Activated CD4-positive, alpha-beta T cell treated with anti-CD3 and anti-CD28 coated beads, Interleukin-2, amount 10 ng/mL, durations not matched to agents 24 days and 14 days (primary cell): ENCODE measurements around the gene B3GALT5. TPM values are rescaled to one million over a fixed set of nuclear protein-coding genes. Genes with fewer than 3 reads are reported as not detected.

Experiments used
- DNase-seq: peaks from one replicate; pipeline ENCODE4 v3.0.0; 2022
- H3K27ac Mint-ChIP-seq: one replicate; pipeline ENCODE4 v1.8.0; 2022; ENCODE audit warnings: mild to moderate bottlenecking, mixed read lengths
- H3K27me3 Mint-ChIP-seq: one replicate; pipeline ENCODE4 v1.8.0; 2022; ENCODE audit warnings: mixed read lengths
- H3K36me3 Mint-ChIP-seq: one replicate; pipeline ENCODE4 v1.8.0; 2022; ENCODE audit warnings: low read depth, mild to moderate bottlenecking, mixed read lengths
- H3K4me1 Mint-ChIP-seq: one replicate; pipeline ENCODE4 v1.8.0; 2021; ENCODE audit warnings: mixed read lengths
- H3K4me3 Mint-ChIP-seq: one replicate; pipeline ENCODE4 v1.8.0; 2022; ENCODE audit warnings: mild to moderate bottlenecking, moderate library complexity, mixed read lengths
- H3K9me3 Mint-ChIP-seq: one replicate; pipeline ENCODE4 v1.8.0; 2021; ENCODE audit warnings: mixed read lengths
- intact Hi-C: fragments of 100-400 bp; cut with micrococcal nuclease; formaldehyde crosslinking; loops from one replicate; pipeline ENCODE4 v1.15.1; 2023
- total RNA-seq: library from RNA; stranded (reverse); gene quantifications from 2 replicates; pipeline ENCODE4 v1.2.3, GENCODE V29; 2022

B3GALT5 gene
- total RNA-seq, 1 donor from 2014 or later, result not detected

DNA sequence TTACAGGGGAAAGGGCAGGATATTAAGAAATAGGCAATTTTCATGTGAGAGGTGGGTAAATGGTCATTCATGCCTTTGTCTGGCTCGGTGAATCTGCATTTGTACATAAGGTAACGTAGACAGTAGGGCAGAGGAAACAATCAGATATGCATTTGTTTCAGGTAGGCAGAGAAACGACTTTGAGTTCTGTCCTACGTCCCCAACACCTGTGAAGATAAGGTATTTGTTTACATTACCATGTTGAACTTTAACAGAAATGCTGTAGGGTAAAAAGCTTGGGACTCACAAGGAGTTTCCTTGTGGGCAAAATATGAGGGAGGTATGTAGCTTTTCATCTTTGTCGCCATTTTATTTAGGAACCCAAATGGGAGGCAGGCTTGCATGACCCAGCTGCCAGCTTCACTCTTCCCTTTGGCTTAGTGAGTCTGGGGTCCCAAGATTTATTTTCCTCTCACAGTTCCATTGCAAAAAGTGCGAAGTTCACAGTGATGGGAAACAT, 31.4 kb downstream of the B3GALT5 start:
- intact Hi-C loops, result no loop called here
- H3K4me1 Mint-ChIP-seq, result no peaks in the 10 kb centered on the region
- H3K36me3 Mint-ChIP-seq, result no peaks in the 10 kb centered on the region
- peaks cover 4% of the 10 kb centered on the region for H3K9me3 Mint-ChIP-seq
- no peak for DNase-seq
- no peak overlapping the region for H3K4me3 Mint-ChIP-seq
- no peaks in the 10 kb centered on the region for H3K27me3 Mint-ChIP-seq
- H3K27ac Mint-ChIP-seq, result no peak overlapping the region

DNA sequence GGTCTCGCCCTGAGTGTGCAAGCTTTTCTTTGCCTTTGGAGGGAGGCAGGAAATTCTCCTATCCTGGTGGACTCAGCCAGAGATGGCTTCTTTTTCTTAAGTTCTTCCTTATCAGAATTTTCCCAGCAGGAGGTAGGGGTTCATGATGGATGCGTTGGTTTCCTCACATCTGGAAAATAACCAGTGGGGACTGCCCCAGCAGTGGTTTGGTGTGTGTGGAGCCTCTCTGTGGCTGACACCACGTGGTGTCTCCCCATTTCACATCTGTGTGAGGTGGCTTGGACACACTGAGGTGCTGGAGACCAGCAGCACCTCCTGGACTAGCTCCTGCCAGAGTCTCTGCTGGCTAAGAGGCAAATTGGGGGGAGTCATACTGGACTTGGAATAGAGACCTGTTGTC, 32.6 kb downstream of the B3GALT5 start:
- H3K9me3 Mint-ChIP-seq, result peaks cover 4% of the 10 kb centered on the region
- no peaks in the 10 kb centered on the region for H3K36me3 Mint-ChIP-seq
- no peaks in the 10 kb centered on the region for H3K4me1 Mint-ChIP-seq
- H3K27me3 Mint-ChIP-seq, result no peaks in the 10 kb centered on the region
- DNase-seq, result no peak
- H3K4me3 Mint-ChIP-seq, result no peak overlapping the region
- intact Hi-C loops, result no loop called here
- no peak overlapping the region for H3K27ac Mint-ChIP-seq

DNA sequence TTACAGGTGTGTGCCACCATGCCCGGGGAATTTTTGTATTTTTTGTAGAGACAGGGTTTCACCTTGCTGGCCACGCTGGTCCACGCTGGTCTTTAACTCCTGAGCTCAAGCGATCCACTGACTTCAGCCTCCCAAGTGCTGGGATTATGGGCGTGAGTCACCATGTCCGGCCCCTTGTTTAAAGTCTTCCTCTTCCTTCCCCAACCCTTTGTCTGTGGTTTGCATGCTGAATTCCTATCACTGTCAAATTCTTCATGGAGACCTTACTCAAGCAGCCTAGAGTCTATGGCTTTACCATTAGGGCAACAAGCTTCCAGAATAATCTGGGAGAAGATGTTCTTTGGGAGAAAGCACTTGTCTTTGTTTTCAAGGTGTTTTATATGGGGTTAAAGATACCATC, 34.7 kb downstream of the B3GALT5 start:
- Mint-ChIP-seq H3K27me3 (no peaks in the 10 kb centered on the region), H3K27ac (no peak overlapping the region), H3K36me3 (no peaks in the 10 kb centered on the region), H3K9me3 (peaks cover 4% of the 10 kb centered on the region), H3K4me1 (no peaks in the 10 kb centered on the region), H3K4me3 (no peak overlapping the region)
- DNase-seq, result no peak
- intact Hi-C loops, result no loop called here

DNA sequence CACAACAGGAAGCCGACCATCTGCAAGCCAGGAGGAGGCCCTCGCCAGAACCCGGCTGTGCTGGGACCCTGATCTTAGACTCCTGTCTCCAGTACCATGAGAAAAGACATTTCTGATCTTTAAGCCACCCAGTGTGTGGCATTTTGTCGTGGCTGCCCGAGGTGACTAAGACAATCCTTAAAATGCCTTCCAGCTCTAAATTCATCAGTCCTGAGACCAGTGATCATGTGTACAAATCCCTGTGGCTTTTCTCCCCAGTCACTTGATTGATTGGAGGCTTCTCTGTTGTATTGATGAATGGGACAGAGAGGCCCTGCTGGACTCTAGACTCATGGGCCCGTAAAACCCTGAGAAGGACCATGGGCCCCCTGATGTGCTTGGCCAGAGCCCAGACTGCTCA, 36.1 kb downstream of the B3GALT5 start:
- no peaks in the 10 kb centered on the region for H3K36me3 Mint-ChIP-seq
- intact Hi-C loops, result no loop called here

DNA sequence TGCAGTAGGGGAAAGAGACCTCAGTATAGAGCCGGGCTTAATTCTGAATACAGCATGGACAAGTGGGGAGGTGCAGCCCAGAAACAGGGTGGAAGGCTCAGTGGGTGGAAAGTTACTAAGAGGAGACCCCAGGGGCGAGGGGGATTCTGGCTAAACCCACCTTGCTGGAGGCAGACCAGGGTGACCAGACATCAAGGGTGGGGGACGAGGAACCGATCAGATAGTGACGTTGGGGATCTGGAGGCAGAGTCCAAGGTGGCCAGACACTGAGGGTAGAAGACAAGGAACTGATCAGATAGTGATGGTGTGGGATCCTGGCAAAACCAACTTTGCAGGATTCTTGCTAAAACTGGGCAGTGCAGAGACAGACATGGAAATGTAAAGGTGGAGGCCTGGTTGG, 36.8 kb downstream of the B3GALT5 start:
- H3K9me3 Mint-ChIP-seq, result peaks cover 4% of the 10 kb centered on the region
- H3K36me3 Mint-ChIP-seq, result no peaks in the 10 kb centered on the region
- no peaks in the 10 kb centered on the region for H3K4me1 Mint-ChIP-seq
- no peak overlapping the region for H3K4me3 Mint-ChIP-seq
- DNase-seq, result no peak
- no peak overlapping the region for H3K27ac Mint-ChIP-seq
- intact Hi-C loops, result no loop called here
- H3K27me3 Mint-ChIP-seq, result no peaks in the 10 kb centered on the region

More for the DNA sequence above, 36.1 kb downstream of the B3GALT5 start:
- no peak overlapping the region for H3K27ac Mint-ChIP-seq
- no peaks in the 10 kb centered on the region for H3K27me3 Mint-ChIP-seq
- H3K9me3 Mint-ChIP-seq, result peaks cover 4% of the 10 kb centered on the region
- H3K4me3 Mint-ChIP-seq, result no peak overlapping the region
- no peaks in the 10 kb centered on the region for H3K4me1 Mint-ChIP-seq
- no peak for DNase-seq

DNA sequence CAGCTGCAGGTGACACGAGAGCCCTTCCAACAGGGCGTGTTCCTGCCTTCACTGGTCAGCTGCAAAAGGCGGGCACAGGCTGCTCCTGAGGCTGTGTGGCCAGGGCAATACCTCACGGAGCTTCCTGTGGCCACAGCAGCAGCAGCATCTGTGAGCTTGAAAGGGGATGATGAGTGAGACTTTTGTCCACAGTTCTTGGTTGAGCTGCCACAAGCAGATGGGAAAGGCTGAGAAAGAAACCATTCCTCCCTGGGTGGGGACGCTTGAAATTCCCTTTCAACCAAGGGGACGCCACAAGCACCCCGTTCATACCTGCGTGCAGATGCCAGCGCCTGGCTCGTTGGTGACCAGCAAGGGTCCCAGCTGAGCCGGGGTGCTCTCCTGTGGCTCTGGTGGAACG, 37.6 kb downstream of the B3GALT5 start:
- Mint-ChIP-seq H3K4me3 (no peak overlapping the region), H3K27ac (no peak overlapping the region), H3K9me3 (peaks cover 4% of the 10 kb centered on the region), H3K36me3 (no peaks in the 10 kb centered on the region), H3K27me3 (no peaks in the 10 kb centered on the region), H3K4me1 (no peaks in the 10 kb centered on the region)
- DNase-seq, result no peak
- intact Hi-C loops, result no loop called here

DNA sequence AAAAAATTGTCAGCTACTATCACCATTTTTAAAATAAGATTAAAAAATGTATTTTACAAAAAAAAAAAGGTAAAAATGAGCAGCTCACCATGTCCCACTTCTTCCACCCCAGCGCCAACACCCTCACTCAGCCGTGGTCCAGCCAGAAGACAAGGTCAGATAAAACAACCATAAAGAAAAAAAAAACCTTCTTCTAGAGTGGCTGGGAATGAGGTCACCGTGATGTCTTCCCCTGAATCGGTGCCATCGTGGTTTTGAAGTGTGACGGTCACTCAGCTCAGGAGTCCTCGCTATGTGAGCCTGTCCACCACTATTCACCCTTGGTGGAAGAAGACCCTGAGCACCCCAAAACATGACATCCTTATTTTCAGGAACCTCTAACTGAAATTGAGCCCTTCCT, 38.1 kb downstream of the B3GALT5 start:
- H3K4me1 Mint-ChIP-seq, result no peaks in the 10 kb centered on the region
- intact Hi-C loops, result no loop called here
- no peaks in the 10 kb centered on the region for H3K27me3 Mint-ChIP-seq
- peaks cover 4% of the 10 kb centered on the region for H3K9me3 Mint-ChIP-seq
- no peak overlapping the region for H3K27ac Mint-ChIP-seq
- DNase-seq, result no peak
- H3K36me3 Mint-ChIP-seq, result no peaks in the 10 kb centered on the region
- H3K4me3 Mint-ChIP-seq, result no peak overlapping the region

DNA sequence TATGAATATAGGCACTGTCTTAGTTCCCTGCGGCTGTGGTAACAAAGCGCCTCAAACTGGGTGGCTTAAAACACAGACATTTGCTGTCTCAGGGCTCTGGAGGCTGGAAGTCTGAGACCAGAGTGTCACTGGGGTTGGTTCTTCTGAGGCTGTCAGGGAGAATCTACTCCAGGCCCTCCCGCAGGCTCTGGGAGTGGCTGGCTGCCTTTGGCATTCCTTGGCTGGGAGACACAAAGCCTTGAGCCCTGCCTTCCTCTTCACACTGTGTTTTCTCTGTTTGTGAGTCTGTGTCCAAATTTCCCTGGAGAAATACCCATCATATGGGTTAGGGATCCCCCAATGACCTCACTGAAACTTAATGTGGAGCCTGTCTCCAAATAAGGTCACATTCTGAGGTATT, 38.5 kb downstream of the B3GALT5 start:
- Mint-ChIP-seq H3K9me3 (peaks cover 4% of the 10 kb centered on the region), H3K4me3 (no peak overlapping the region), H3K36me3 (no peaks in the 10 kb centered on the region), H3K27ac (no peak overlapping the region), H3K4me1 (no peaks in the 10 kb centered on the region), H3K27me3 (no peaks in the 10 kb centered on the region)
- intact Hi-C loops, result no loop called here
- DNase-seq, result no peak

DNA sequence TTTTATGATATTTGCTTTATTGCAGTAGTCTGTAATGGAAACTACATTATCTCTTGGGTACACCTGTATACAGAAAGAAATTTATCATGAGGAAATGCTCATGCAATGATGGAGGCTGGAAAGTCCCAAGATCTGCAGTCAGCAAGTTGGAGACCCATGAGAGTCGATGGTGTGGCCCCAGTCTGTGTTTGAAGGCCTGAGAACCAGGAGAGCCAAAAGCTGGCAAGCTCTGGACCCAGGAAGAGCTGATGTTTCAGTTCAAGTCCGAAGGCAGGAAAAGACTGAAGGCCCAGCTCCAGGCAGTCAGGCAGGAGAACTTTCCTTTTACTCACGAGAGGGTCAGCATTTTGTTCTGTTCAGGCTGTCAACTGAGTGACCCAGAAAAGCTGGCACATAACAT, 42.2 kb downstream of the B3GALT5 start:
- peaks cover 4% of the 10 kb centered on the region for H3K27me3 Mint-ChIP-seq
- no peak for DNase-seq
- H3K4me3 Mint-ChIP-seq, result no peak overlapping the region
- H3K36me3 Mint-ChIP-seq, result no peaks in the 10 kb centered on the region
- intact Hi-C loops, result no loop called here
- no peak overlapping the region for H3K27ac Mint-ChIP-seq
- no peaks in the 10 kb centered on the region for H3K4me1 Mint-ChIP-seq
- H3K9me3 Mint-ChIP-seq, result no peaks in the 10 kb centered on the region

DNA sequence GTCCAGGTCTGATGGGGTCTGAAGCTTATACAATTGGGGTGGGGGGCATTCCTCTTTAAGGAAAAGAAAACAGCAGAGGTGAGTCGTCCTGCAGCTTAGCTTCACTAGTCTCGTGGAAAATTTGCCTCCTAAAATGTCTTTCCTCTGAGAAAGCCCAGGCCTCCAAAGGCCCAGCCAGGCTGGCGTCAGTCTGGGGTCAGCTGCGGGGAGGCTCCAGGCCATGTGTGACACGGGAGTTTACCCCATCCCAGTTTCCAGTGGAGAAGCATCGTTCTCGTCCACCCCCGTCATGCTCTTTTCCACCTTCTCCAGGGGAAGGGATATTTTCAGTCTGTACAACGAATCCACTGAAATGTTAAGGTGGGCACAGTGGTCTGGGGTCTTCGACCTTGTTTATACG, 42.8 kb downstream of the B3GALT5 start:
- Mint-ChIP-seq H3K27me3 (peaks cover 4% of the 10 kb centered on the region), H3K4me1 (no peaks in the 10 kb centered on the region), H3K27ac (no peak overlapping the region), H3K4me3 (no peak overlapping the region), H3K36me3 (no peaks in the 10 kb centered on the region), H3K9me3 (no peaks in the 10 kb centered on the region)
- intact Hi-C loops, result no loop called here
- DNase-seq, result no peak

DNA sequence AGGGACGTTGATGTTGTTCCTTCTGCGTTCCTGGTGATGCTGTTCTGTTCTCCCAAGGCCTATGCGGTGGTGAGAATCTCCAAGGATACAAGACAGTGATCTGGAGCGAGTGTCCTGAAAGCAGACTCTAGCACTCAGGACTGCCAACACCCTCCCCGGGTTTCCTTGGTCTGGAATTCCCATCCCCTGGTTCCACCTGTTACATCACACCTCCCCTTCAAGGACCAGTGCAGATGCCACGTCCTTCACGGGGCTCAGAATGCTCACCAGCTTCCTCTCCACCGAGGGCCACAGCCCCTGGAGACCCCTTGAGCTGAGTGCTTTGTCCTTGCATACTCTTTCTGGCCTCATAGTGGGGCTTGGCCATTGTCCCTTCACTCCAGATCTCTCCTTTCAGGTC, 43.5 kb downstream of the B3GALT5 start:
- H3K27me3 Mint-ChIP-seq, result peaks cover 4% of the 10 kb centered on the region
- no peaks in the 10 kb centered on the region for H3K9me3 Mint-ChIP-seq
- no peak overlapping the region for H3K27ac Mint-ChIP-seq
- no peak for DNase-seq
- intact Hi-C loops, result no loop called here
- no peaks in the 10 kb centered on the region for H3K4me1 Mint-ChIP-seq
- no peak overlapping the region for H3K4me3 Mint-ChIP-seq
- H3K36me3 Mint-ChIP-seq, result no peaks in the 10 kb centered on the region

DNA sequence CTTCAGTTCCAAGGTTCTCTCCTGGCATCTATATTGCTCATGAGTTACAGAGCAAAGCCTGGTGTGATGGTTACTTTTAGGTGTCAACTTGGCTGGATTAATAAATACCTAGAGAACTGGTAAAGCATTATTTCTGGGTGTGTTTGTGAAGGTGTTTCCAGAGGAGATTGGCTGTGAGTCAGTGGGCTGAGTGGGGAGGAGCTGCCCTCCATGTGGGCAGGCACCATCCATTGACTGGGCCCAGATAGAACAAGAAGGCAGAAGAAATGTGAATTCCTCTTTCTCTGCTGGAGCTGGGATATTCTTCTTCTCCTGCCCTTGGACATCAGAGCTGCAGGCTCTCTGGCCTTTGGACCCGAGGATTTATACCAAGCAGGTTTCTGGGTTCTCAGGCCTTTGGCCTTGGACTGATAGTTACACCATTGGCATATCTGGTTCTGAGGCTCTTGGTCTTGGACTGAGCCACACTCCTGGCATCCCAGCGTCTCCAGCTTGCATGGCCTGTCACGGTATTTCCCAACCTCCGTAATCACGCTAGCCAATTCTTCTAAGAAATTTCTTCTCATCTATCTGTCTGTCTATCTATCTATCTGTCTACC, 44.5 kb downstream of the B3GALT5 start:
- H3K9me3 Mint-ChIP-seq, result no peaks in the 10 kb centered on the region
- no peaks in the 10 kb centered on the region for H3K4me1 Mint-ChIP-seq
- peaks cover 4% of the 10 kb centered on the region for H3K27me3 Mint-ChIP-seq
- intact Hi-C loops, result no loop called here
- no peak overlapping the region for H3K27ac Mint-ChIP-seq
- H3K36me3 Mint-ChIP-seq, result no peaks in the 10 kb centered on the region
- no peak overlapping the region for H3K4me3 Mint-ChIP-seq
- no peak for DNase-seq

DNA sequence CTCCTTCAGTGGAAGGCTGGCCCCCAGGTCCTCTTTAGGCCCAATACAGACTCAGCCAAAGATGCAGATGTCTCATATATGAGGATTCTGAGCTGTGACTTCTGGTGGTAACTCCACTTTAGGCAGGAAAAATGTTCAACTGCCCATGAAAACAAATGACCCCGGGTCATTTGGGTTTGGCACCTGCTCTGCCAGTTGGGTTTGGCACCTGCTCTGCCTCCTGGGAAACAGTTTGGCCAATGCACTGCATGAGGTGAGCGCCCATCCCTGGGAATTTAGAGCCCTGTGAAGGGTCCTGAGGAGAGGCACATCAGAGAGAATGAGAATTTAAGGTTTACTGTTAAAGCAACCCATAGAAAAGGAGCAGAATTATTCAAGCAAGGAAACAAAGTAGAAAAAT, 45.3 kb downstream of the B3GALT5 start:
- intact Hi-C loops, result no loop called here
- Mint-ChIP-seq H3K27me3 (peaks cover 4% of the 10 kb centered on the region), H3K4me1 (no peaks in the 10 kb centered on the region), H3K36me3 (no peaks in the 10 kb centered on the region), H3K9me3 (no peaks in the 10 kb centered on the region), H3K27ac (no peak overlapping the region), H3K4me3 (no peak overlapping the region)
- DNase-seq, result no peak

DNA sequence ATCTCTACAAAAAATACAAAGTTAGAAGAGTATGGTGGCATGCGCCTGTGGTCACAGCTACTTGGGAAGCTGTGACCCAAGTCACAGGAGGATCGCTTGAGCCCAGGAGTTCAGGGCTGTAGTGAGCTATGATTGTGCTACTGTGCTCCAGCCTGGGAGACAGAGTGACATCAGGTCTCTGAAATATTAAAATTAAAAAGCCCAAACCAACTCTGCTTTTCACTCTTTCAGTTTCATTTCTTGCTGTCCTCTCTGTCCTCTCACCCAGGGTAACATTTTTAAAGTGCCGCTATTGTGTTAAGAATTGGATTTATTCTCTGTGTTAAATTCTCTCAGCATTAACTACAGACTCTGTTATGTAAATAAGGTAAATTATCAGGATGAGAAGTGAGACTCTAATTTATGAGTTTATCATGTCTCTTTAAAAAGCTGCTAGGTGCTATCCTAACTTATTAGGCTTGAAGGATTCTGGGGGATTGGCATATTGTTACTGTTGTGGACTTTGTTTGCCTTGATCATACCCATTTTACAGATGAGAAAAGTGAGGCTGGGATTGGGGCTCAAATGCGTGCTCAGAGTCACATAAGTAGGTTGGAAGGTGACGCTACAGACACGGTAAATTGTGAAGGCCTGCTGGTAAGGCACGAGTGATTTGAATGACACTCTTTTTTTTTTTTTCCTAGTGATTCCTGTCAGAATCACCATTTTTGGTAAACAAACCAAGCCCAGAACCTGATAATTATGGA, 46.5 kb downstream of the B3GALT5 start:
- Mint-ChIP-seq H3K9me3 (no peaks in the 10 kb centered on the region), H3K4me1 (no peaks in the 10 kb centered on the region), H3K36me3 (no peaks in the 10 kb centered on the region), H3K4me3 (no peak overlapping the region), H3K27me3 (peaks cover 4% of the 10 kb centered on the region), H3K27ac (no peak overlapping the region)
- no peak for DNase-seq
- intact Hi-C loops, result no loop called here
